HepG2 (cell line): ENCODE measurements around the gene IKZF3. TPM values are rescaled to one million over a fixed set of nuclear protein-coding genes. Genes with fewer than 3 reads are reported as not detected.

ENCODE experiments used
- AGO1 ChIP-seq: fragments of 200-400 bp; formaldehyde crosslinking; IDR thresholded peaks from 2 replicates; pipeline ENCODE4 v1.6.1; 2017; ENCODE audit warnings: mild to moderate bottlenecking, low read depth, low read length, moderate library complexity; ENCODE audit not compliant: poor library complexity, severe bottlenecking
- HDAC6 ChIP-seq: fragments of 200-600 bp; sonication (generic); IDR thresholded peaks from 2 replicates; pipeline ENCODE4 v1.7.0; 2017; ENCODE audit warnings: mild to moderate bottlenecking, antibody characterized with exemption, low read length, low read depth
- NR2F2 ChIP-seq: IDR thresholded peaks from 2 replicates; pipeline ENCODE4 v1.6.1; 2012; ENCODE audit warnings: low read depth, inconsistent platforms, borderline replicate concordance
- RFX3 ChIP-seq: IDR thresholded peaks from 2 replicates; pipeline ENCODE4 v1.6.1; 2016; ENCODE audit warnings: missing biosample characterization, missing genetic modification reagents
- RORA ChIP-seq: sonication (generic); formaldehyde crosslinking; IDR thresholded peaks from 2 replicates; pipeline ENCODE4 v1.5.0; 2020; ENCODE audit warnings: mild to moderate bottlenecking, missing genetic modification reagents, moderate library complexity
- SRSF4 ChIP-seq: fragments of 200-400 bp; formaldehyde crosslinking; IDR thresholded peaks from one replicate; pipeline ENCODE4 v1.6.1; 2018; ENCODE audit warnings: mild to moderate bottlenecking, low read depth, low read length, moderate library complexity; ENCODE audit not compliant: poor library complexity, severe bottlenecking
- ZFP36L2 ChIP-seq: sonication (generic); formaldehyde crosslinking; IDR thresholded peaks from 2 replicates; pipeline ENCODE4 v1.4.0; 2020; ENCODE audit warnings: missing genetic modification reagents
- ZNF549 ChIP-seq: sonication (generic); formaldehyde crosslinking; IDR thresholded peaks from 2 replicates; pipeline ENCODE4 v1.5.0; 2020; ENCODE audit warnings: missing genetic modification reagents
- ZNF83 ChIP-seq: sonication (generic); formaldehyde crosslinking; IDR thresholded peaks from 2 replicates; pipeline ENCODE4 v1.4.0; 2020; ENCODE audit warnings: missing genetic modification reagents, mild to moderate bottlenecking, borderline replicate concordance
- ZNF883 ChIP-seq: sonication (generic); formaldehyde crosslinking; IDR thresholded peaks from 2 replicates; pipeline ENCODE4 v1.5.1; 2020; ENCODE audit warnings: mild to moderate bottlenecking, missing genetic modification reagents; ENCODE audit errors: not compliant biosample characterization
- polyA plus RNA-seq, 8 experiments: library from polyadenylated mRNA; depleted of rRNA in 3 of 8; stranded (reverse) in 7 of 8; unstranded in 1 of 8; fragments of >200 nt; fragmentation: Illumina TruSeq in 4 of 8; extraction: Trizol in 4 of 8; gene quantifications; 2 replicates each; pipeline versions ENCODE4 v1.2.1 to v1.2.3, GENCODE V29; 2011 to 2016; ENCODE audit warnings: low read depth in 4 of 8, missing spikeins in 1 of 8, mixed read lengths in 1 of 8; ENCODE audit not compliant: insufficient read depth in 1 of 8
- total RNA-seq, 5 experiments: library from RNA; depleted of rRNA; stranded (reverse); fragments of >200 nt; fragmentation: Illumina TruSeq; extraction: Trizol; gene quantifications; 2 replicates each; pipeline ENCODE4 v1.2.3, GENCODE V29; 2016; ENCODE audit warnings: low read depth in 1 of 5
- TF ChIP-seq, protein P1 (sequence below): sonication (generic); formaldehyde crosslinking; IDR thresholded peaks from 2 replicates; pipeline ENCODE4 v1.4.0; 2020; ENCODE audit warnings: mild to moderate bottlenecking, missing genetic modification reagents
- TF ChIP-seq, protein P2 (sequence below): sonication (generic); formaldehyde crosslinking; IDR thresholded peaks from 2 replicates; pipeline ENCODE4 v1.5.0; 2020; ENCODE audit warnings: missing genetic modification reagents, mild to moderate bottlenecking, borderline replicate concordance
- TF ChIP-seq, protein P3 (sequence below): sonication (generic); IDR thresholded peaks from 2 replicates; pipeline ENCODE4 v1.6.1; 2016; ENCODE audit warnings: low read depth, borderline replicate concordance
- TF ChIP-seq, protein P4 (sequence below): sonication (generic); formaldehyde crosslinking; IDR thresholded peaks from 2 replicates; pipeline ENCODE4 v1.8.1; 2023; ENCODE audit warnings: mild to moderate bottlenecking, missing genetic modification reagents
- TF ChIP-seq, protein P5 (sequence below): sonication (generic); formaldehyde crosslinking; IDR thresholded peaks from one replicate; pipeline ENCODE4 v1.5.1; 2020; ENCODE audit warnings: mild to moderate bottlenecking, missing genetic modification reagents; ENCODE audit errors: not compliant biosample characterization

Gene IKZF3
- total and polyA plus RNA-seq, 2 of the 13 experiments (the other 11 are each of a cell fraction or from before 2014, with no cell fraction given): not detected

DNA sequence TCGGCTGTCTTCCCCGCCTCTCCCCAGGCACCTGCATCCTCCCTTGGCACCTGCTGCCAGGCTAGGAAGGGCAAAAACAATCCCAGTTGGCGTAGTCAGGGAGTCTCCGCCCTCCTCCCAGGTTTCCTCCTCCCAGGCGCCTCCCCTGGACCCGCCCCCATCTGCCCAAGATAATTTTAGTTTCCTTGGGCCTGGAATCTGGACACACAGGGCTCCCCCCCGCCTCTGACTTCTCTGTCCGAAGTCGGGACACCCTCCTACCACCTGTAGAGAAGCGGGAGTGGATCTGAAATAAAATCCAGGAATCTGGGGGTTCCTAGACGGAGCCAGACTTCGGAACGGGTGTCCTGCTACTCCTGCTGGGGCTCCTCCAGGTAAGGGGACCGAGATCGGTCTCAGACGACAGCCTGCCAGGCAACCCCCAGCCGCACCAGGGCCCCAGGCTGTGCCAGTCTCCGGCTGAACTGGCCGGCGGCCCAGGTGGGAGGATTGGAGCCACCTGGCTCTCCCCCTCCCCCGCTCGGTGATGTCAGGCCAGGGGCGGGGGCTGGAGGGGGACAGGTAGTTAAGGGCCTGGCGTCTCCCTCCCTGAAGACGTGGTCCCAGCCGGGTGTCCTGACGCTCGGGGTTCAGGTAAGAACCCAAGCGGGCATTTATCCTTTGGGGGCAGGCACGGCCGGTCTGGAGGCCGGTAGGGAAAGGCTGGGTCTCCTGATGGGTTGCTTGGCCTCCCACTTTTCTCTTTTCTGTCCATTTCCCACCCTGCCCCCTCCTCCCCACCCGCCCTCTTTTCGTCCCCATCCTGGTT is 126.1 kb downstream of the IKZF3 start, which contains the start of gene GRB7 (continued):
- TF ChIP-seq, protein P1, sequence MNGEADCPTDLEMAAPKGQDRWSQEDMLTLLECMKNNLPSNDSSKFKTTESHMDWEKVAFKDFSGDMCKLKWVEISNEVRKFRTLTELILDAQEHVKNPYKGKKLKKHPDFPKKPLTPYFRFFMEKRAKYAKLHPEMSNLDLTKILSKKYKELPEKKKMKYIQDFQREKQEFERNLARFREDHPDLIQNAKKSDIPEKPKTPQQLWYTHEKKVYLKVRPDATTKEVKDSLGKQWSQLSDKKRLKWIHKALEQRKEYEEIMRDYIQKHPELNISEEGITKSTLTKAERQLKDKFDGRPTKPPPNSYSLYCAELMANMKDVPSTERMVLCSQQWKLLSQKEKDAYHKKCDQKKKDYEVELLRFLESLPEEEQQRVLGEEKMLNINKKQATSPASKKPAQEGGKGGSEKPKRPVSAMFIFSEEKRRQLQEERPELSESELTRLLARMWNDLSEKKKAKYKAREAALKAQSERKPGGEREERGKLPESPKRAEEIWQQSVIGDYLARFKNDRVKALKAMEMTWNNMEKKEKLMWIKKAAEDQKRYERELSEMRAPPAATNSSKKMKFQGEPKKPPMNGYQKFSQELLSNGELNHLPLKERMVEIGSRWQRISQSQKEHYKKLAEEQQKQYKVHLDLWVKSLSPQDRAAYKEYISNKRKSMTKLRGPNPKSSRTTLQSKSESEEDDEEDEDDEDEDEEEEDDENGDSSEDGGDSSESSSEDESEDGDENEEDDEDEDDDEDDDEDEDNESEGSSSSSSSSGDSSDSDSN: peak; percentile 74
- TF ChIP-seq NR2F2 (no peak; the same call in 1 of the 2 replicates), HDAC6 (no peak), ZNF883 (CRISPR knock-in tag) (peak; percentile 81), RORA (no peak), ZFP36L2 (CRISPR knock-in tag) (no peak), AGO1 (peak; percentile 26), SRSF4 (no peak), ZNF83 (CRISPR knock-in tag) (no peak), ZNF549 (CRISPR knock-in tag) (no peak), RFX3 (CRISPR knock-in tag) (0 out of 2 replicates have a peak, but pooled peaks have one; percentile 13)
- TF ChIP-seq, protein P2, sequence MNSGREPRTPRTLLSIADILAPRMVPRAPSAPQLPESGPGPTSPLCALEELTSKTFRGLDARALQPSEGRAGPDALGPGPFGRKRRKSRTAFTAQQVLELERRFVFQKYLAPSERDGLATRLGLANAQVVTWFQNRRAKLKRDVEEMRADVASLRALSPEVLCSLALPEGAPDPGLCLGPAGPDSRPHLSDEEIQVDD: no peak
- TF ChIP-seq, protein P3, sequence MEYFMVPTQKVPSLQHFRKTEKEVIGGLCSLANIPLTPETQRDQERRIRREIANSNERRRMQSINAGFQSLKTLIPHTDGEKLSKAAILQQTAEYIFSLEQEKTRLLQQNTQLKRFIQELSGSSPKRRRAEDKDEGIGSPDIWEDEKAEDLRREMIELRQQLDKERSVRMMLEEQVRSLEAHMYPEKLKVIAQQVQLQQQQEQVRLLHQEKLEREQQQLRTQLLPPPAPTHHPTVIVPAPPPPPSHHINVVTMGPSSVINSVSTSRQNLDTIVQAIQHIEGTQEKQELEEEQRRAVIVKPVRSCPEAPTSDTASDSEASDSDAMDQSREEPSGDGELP: peak; percentile 79; the same call in 1 of the 2 replicates
- TF ChIP-seq, protein P4, sequence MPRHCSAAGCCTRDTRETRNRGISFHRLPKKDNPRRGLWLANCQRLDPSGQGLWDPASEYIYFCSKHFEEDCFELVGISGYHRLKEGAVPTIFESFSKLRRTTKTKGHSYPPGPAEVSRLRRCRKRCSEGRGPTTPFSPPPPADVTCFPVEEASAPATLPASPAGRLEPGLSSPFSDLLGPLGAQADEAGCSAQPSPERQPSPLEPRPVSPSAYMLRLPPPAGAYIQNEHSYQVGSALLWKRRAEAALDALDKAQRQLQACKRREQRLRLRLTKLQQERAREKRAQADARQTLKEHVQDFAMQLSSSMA: peak; percentile 76; the same call in 1 of the 2 replicates
- TF ChIP-seq, protein P5, sequence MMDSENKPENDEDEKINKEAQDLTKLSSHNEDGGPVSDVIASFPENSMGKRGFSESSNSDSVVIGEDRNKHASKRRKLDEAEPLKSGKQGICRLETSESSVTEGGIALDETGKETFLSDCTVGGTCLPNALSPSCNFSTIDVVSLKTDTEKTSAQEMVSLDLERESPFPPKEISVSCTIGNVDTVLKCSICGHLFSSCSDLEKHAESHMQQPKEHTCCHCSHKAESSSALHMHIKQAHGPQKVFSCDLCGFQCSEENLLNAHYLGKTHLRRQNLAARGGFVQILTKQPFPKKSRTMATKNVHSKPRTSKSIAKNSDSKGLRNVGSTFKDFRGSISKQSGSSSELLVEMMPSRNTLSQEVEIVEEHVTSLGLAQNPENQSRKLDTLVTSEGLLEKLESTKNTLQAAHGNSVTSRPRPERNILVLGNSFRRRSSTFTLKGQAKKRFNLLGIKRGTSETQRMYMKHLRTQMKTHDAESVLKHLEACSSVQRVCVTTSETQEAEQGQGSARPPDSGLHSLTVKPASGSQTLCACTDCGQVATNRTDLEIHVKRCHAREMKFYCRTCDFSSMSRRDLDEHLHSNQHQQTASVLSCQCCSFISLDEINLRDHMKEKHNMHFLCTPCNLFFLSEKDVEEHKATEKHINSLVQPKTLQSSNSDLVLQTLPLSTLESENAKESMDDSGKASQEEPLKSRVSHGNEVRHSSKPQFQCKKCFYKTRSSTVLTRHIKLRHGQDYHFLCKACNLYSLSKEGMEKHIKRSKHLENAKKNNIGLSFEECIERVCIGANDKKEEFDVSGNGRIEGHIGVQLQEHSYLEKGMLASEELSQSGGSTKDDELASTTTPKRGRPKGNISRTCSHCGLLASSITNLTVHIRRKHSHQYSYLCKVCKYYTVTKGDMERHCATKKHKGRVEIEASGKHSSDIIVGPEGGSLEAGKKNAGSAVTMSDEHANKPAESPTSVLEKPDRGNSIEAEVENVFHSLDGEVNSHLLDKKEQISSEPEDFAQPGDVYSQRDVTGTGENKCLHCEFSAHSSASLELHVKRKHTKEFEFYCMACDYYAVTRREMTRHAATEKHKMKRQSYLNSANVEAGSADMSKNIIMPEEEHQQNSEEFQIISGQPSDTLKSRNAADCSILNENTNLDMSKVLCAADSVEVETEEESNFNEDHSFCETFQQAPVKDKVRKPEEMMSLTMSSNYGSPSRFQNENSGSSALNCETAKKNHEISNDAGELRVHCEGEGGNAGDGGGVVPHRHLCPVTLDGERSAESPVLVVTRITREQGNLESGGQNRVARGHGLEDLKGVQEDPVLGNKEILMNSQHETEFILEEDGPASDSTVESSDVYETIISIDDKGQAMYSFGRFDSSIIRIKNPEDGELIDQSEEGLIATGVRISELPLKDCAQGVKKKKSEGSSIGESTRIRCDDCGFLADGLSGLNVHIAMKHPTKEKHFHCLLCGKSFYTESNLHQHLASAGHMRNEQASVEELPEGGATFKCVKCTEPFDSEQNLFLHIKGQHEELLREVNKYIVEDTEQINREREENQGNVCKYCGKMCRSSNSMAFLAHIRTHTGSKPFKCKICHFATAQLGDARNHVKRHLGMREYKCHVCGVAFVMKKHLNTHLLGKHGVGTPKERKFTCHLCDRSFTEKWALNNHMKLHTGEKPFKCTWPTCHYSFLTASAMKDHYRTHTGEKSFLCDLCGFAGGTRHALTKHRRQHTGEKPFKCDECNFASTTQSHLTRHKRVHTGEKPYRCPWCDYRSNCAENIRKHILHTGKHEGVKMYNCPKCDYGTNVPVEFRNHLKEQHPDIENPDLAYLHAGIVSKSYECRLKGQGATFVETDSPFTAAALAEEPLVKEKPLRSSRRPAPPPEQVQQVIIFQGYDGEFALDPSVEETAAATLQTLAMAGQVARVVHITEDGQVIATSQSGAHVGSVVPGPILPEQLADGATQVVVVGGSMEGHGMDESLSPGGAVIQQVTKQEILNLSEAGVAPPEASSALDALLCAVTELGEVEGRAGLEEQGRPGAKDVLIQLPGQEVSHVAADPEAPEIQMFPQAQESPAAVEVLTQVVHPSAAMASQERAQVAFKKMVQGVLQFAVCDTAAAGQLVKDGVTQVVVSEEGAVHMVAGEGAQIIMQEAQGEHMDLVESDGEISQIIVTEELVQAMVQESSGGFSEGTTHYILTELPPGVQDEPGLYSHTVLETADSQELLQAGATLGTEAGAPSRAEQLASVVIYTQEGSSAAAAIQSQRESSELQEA (CRISPR knock-in tag): peak; percentile 62
